Measurements from ENCODE around the gene GAL3ST1. TPM values are rescaled to one million over a fixed set of nuclear protein-coding genes. Genes with fewer than 3 reads are reported as not detected.
"Not testable (repeated sequence)": the region's sequence is repeated elsewhere in the genome, so short reads cannot be mapped to it uniquely, and the experiment has no call there.

Gene GAL3ST1
- polyA plus RNA-seq, 12 donors, result 3.1 to 11.7 (median 5.2) TPM; not detected in 2

DNA sequence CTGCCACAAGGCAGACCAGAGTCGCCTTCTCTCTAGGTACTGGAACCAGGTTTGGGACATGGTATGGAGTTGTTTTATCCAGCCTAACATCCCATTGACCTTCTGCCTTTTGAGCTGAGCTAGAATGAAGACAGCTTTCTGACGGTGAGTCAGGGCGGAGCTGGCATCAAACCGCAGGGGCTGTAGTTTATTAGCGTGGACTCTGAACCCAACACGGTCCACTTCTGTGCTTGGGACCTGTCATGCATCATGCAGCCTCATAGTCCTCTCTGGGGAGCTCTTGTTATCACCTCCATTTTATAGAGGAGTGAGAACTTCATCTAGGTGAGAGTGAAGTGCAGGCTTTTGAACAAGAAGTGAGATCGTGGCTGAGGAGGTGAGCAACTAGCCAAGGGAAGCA lies 8.3 kb downstream of the GAL3ST1 start:
- DNase-seq, result no peak

GRCh38 chr22:30565341-30565740 lies 9.1 kb downstream of the GAL3ST1 start:
- no peak for DNase-seq

GRCh38 chr22:30564761-30565119 lies 9.7 kb downstream of the GAL3ST1 start:
- no peak for DNase-seq

DNA sequence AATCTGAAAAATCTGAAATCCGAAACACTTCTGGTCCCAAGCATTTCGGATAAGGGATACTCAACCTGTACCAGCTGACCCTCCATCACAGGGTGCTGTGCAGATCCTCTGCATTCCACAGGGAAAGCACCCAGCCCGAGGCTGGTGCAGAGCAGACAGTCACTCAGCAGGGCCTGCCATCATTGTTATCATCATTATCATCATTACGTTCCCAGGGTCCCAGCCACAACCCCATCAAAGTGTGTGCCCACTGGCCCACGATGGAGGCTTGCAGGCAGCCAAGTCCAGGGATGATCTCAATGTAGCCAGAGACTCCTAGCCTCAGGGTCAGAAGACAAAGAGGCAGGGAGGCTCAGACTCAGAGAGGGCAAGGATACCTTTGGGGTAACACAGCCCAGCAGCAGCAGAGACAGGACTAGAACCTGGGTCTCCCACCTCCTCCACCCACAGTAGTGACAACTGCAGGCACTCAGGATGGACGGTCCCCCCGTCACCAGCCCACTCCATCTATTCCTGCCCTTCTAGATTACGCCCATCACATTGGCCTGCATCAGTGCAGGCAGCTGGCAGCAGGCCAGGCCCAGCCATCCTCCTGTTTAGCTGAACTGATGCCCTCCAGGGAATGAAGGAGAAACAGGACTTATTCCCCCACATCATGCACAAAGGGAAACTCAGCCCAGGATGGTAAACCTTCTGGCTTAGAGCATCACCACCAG lies 10.3 kb downstream of the GAL3ST1 start:
- no peak for DNase-seq

DNA sequence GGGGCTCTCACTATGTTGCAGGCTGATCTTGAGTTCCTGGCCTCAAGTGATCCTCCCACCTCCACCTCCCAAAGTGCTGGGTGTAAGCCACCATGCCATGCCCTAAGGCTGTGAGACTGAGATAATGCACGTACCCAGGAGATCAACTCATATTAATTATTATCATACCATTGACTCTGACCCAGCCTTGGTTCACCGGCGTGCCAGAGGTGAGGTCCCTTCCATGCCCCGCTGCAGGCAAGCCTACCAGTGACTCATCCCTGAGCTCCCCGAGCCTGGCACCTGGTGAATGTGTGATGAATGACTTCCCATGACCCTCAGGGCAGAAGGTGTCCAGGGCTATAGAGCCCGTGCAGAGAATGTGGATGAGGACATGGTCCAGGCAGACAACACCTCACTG lies 12.1 kb downstream of the GAL3ST1 start:
- no peak for DNase-seq

GRCh38 chr22:30561402-30562189 lies 12.9 kb downstream of the GAL3ST1 start:
- no peak for DNase-seq

- DNase-seq, result not testable (repeated sequence)
These were observed 13.7 kb downstream of the GAL3ST1 start for GRCh38 chr22:30560643-30561202.

DNA sequence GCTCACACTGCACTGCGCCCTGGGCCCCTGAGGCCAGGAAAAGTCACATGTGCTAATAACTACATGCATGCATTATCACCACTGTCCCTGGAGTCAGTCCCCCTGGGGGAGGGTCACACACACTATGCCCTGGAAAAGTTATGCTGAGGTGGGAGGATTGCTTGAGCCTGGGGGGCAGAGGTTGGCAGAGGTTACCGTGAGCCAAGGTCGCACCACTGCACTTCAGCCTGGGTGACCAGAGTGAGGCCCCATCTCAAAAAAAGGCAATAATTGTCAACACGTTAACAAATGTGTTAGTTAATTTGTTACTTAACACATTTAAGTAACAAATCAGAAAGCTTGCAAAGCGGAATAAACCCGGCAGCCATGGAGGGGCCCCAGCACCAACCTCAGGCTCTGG lies 14.6 kb downstream of the GAL3ST1 start:
- DNase-seq, result no peak

DNA sequence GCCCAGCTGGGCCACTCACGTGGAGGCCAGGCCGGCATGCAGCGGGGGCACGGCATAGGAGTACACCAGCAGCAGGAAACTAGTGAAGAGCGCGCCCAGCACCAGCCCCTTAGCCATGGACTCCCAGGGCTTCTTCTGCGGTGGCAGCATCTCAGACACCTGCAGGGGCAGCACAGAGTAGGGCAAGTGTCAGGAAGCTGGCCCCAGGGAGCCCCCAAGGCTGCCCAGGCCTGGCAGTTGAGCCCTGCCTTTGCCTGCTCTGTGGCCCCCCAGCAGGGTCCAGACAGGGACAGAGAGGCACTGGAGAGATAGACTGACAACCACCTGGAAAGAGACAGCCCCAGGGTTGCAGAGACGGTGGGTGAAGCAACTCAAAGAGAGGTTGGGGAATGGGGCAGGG lies 17.2 kb downstream of the GAL3ST1 start:
- no peak for DNase-seq

GRCh38 chr22:30556388-30556787 lies 18.1 kb downstream of the GAL3ST1 start:
- no peak for DNase-seq

GRCh38 chr22:30555282-30556210 lies 18.9 kb downstream of the GAL3ST1 start:
- DNase-seq, result no peak

DNA sequence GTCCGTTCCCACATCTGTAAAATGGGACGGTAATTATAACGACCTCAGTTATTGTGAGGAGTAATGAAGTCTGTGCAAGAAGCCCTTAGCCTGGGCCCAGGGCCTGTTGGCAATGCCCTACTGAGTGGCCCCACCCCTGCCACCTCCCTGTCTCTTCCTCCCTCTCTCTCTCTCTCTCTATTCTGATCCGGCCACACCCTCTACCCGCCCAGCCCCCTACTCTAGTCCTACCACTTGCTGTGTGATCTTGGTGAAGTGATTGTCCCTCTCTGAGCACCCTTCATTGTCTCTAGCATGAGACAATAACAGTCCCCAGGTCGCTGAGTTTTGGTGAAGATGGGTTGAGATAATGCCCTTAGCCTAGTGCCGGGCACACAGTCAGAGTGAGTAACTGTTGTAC lies 20.5 kb downstream of the GAL3ST1 start:
- DNase-seq, result no peak

- DNase-seq, result no peak
These were observed 21.7 kb downstream of the GAL3ST1 start for GRCh38 chr22:30552719-30553118.

DNA sequence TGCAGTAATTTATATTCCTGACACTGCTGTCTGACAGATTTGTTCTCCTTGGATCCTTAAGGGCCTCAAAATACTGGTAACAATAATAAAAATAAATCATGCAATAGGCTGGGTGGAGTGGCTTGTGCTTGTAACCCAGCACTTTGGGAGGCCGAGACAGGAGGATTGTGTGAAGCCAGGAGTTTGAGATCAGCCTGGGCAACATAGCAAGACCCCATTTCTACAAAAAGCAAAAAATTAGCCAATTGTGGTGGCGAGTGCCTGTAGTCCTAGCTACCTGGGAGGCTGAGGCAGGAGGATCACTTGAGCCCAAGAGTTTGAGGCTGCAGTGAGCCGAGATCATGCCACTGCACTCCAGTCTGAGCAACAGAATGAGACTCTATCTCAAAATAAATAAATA lies 22.7 kb downstream of the GAL3ST1 start:
- not testable (repeated sequence) for DNase-seq

DNA sequence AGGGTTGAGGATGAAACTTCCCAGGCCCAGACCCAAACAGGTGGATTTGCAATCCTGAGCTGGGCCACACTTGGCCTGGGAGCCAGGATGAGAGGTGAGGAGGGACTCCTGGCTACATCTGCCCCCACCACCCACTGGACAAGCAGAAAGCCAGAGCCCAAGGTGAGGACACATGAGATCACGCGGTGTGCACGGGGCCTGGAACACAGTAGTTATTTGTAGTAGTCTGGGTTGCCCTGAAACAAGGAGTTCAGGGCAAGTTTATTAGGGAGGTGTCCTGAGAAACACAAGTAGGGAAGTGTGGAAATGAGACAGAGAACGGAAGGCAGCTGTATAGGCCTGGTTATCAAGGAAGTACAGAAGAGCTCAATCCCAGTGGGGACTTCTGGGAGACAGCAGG lies 27.3 kb downstream of the GAL3ST1 start:
- no peak for DNase-seq

DNA sequence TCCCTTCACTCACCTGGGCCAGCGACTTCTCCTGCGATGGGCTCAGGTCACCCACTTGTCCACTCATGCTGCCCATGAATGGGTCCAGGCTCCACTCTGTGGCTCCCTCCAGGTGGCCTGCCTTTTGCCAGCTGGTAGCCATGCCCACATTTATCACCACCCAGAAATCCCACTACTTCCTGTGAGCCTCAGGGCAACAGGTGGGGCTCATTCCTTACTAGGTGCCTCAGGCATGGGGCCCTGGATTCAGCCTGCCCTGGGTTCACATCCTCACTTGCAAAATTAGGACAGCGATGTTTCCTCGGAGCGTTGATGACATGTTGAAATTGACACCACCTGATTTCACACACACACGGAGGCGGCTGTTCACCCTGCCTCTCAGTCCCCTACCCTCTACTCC lies 27.8 kb downstream of the GAL3ST1 start, which contains the start of gene SEC14L6:
SEC14L6 (minus strand) TSS at position 126 of the 400 bp plus-strand sequence; CDS start at position 67, 59 bp downstream.
- DNase-seq, result no peak

GRCh38 chr22:30542811-30543188 lies 31.7 kb downstream of the GAL3ST1 start:
- no peak for DNase-seq

DNA sequence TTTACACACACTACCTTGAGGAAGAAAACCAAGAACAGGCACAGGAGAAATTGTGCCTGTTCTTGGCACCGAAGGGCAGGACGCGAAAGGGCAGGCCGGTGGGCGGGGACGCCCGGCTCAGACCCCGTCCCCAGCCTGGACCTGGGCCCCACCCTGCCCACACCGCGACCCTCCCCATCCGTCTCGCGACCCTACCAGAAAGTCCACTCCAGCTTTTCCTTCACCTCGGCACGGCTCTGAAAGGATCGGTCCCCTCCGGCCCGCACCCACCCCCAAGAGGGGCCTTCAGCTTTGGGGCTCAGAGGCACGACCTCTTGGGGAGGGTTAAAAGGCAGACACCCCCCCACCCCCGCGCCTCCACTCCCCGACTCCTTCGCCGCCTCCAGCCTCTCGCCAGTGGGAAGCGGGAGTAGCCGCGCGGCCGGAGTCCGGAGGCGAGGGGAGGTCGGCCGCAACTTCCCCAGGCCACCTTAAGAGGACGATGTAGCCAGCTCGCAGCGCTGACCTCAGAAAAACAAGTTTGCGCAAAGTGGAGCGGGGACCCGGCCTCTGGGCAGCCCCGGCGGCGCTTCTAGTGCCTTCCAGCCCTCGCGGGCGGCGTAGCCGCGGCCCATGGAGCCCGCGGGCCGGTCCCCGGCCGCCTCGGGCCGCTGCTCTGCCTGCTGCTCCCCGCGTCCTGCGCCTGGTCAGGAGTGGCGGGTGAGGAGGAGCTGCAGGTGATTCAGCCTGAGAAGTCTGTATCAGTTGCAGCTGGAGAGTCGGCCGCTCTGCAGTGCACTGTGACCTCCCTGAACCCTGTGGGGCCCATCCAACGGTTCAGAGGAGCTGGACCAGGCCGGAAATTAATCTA lies 32.3 kb downstream of the GAL3ST1 start:
- no peak for DNase-seq

DNA sequence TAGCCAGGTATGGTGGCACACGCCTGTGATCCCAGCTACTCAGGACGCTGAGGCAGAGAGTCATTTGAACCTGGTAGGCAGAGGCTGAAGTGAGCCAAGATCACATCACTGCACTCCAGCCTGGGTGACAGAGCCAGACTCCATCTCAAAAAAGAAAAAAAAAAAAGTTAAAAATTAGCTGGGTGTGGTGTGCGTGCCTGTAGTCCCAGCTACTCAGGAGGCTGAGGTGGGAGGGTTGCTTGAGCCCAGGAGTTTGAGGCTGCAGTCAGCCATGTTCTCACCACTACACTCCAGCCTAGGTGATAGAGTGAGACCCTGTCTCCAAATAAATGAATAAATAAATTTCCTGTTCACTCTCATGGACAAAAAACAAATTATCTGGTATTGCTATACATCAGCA lies 33.0 kb downstream of the GAL3ST1 start:
- DNase-seq, result not testable (repeated sequence)

GRCh38 chr22:30539368-30539767 lies 35.1 kb downstream of the GAL3ST1 start:
- DNase-seq, result no peak

DNA sequence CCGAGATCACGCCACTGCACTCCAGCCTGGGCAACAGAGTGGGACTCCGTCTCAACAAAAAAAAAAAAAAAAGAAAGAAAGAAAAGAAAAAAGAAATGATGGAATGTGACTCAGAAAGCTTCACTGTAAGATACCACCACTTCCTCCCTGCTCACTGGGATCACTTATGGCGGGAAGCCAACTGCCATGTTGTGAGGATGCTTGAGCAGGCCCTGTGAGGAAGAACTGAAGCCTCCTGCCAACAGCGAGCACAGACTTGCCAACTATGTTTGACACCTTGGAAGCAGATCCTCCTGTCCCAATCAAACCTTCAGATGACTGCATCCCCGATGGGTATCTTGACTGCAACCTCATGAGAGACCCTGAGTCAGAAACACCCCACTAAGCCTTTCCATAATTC lies 36.2 kb downstream of the GAL3ST1 start:
- DNase-seq, result no peak

Data from muscle of arm (tissue), 12 donors.